ENCODE results near the gene CORO2B. TPM values are rescaled to one million over a fixed set of nuclear protein-coding genes. Genes with fewer than 3 reads are reported as not detected.

The CORO2B gene
- total RNA-seq, 1 experiment from 2014 or later: 0.14 TPM

GRCh38 chr15:68565234-68565633 is 13.6 kb upstream of the CORO2B start:
- H3K27ac Mint-ChIP-seq (ENCODE audit: unreplicated experiment): no peak overlapping the region
- no peaks in the 10 kb centered on the region for H3K9me3 Mint-ChIP-seq (ENCODE audit: low read depth, unreplicated experiment)
- BruUV-seq (replicated peaks): no TSS peak
- H3K4me1 Mint-ChIP-seq (ENCODE audit: low read depth, unreplicated experiment): peaks cover 7% of the 10 kb centered on the region
- no peak for DNase-seq
- no peaks in the 10 kb centered on the region for H3K36me3 Mint-ChIP-seq (ENCODE audit: insufficient read depth, unreplicated experiment)
- no peak overlapping the region for H3K4me3 Mint-ChIP-seq (ENCODE audit: low read depth, unreplicated experiment)
- intact Hi-C loops (cut with micrococcal nuclease; ENCODE audit: unreplicated experiment): no loop called here
- TF ChIP-seq CTCF (IDR thresholded peaks at IDR 0.05; ENCODE audit: unreplicated experiment): no peak
- CTCF ChIA-PET: interaction anchor here (0.5 kb wide), 1 partner anchor 176 kb away, joined by 4 read pairs; no protein-coding TSS in a partner anchor
- H3K27me3 Mint-ChIP-seq (ENCODE audit: unreplicated experiment): peaks cover 86% of the 10 kb centered on the region

GRCh38 chr15:68565726-68566125 is 13.1 kb upstream of the CORO2B start:
- no peak overlapping the region for H3K27ac Mint-ChIP-seq (ENCODE audit: unreplicated experiment)
- CTCF ChIA-PET: no interaction called here
- peaks cover 2% of the 10 kb centered on the region for H3K4me1 Mint-ChIP-seq (ENCODE audit: low read depth, unreplicated experiment)
- H3K9me3 Mint-ChIP-seq (ENCODE audit: low read depth, unreplicated experiment): no peaks in the 10 kb centered on the region
- intact Hi-C loops (cut with micrococcal nuclease; ENCODE audit: unreplicated experiment): no loop called here
- no peak for TF ChIP-seq CTCF (IDR thresholded peaks at IDR 0.05; ENCODE audit: unreplicated experiment)
- no peak overlapping the region for H3K4me3 Mint-ChIP-seq (ENCODE audit: low read depth, unreplicated experiment)
- no peaks in the 10 kb centered on the region for H3K36me3 Mint-ChIP-seq (ENCODE audit: insufficient read depth, unreplicated experiment)
- H3K27me3 Mint-ChIP-seq (ENCODE audit: unreplicated experiment): peaks cover 86% of the 10 kb centered on the region
- no TSS peak for BruUV-seq (replicated peaks)
- DNase-seq: no peak

GRCh38 chr15:68566377-68566954 is 12.3 kb upstream of the CORO2B start:
- Mint-ChIP-seq H3K27me3 (ENCODE audit: unreplicated experiment) (peaks cover 86% of the 10 kb centered on the region), H3K36me3 (ENCODE audit: insufficient read depth, unreplicated experiment) (no peaks in the 10 kb centered on the region), H3K9me3 (ENCODE audit: low read depth, unreplicated experiment) (no peaks in the 10 kb centered on the region), H3K27ac (ENCODE audit: unreplicated experiment) (no peak overlapping the region), H3K4me1 (ENCODE audit: low read depth, unreplicated experiment) (no peaks in the 10 kb centered on the region), H3K4me3 (ENCODE audit: low read depth, unreplicated experiment) (no peak overlapping the region)
- no peak for DNase-seq
- BruUV-seq (replicated peaks): no TSS peak
- no peak for TF ChIP-seq CTCF (IDR thresholded peaks at IDR 0.05; ENCODE audit: unreplicated experiment)
- intact Hi-C loops (cut with micrococcal nuclease; ENCODE audit: unreplicated experiment): no loop called here
- CTCF ChIA-PET: no interaction called here

- TF ChIP-seq CTCF (IDR thresholded peaks at IDR 0.05; ENCODE audit: unreplicated experiment): no peak
- Mint-ChIP-seq H3K9me3 (ENCODE audit: low read depth, unreplicated experiment) (no peaks in the 10 kb centered on the region), H3K36me3 (ENCODE audit: insufficient read depth, unreplicated experiment) (no peaks in the 10 kb centered on the region), H3K4me1 (ENCODE audit: low read depth, unreplicated experiment) (no peaks in the 10 kb centered on the region), H3K27ac (ENCODE audit: unreplicated experiment) (no peak overlapping the region), H3K4me3 (ENCODE audit: low read depth, unreplicated experiment) (no peak overlapping the region), H3K27me3 (ENCODE audit: unreplicated experiment) (peaks cover 86% of the 10 kb centered on the region)
- no TSS peak for BruUV-seq (replicated peaks)
- intact Hi-C loops (cut with micrococcal nuclease; ENCODE audit: unreplicated experiment): no loop called here
- CTCF ChIA-PET: no interaction called here
- no peak for DNase-seq
Measured at GRCh38 chr15:68567345-68567744, 11.4 kb upstream of the CORO2B start.

All from Calu3 (cell line).